ENCODE data around the gene IGFN1. TPM values are rescaled to one million over a fixed set of nuclear protein-coding genes. Genes with fewer than 3 reads are reported as not detected.

The IGFN1 gene
- total RNA-seq, 4 donors from 2014 or later, result not detected

- TF ChIP-seq POLR2A (IDR thresholded peaks at IDR 0.05) (no peak), CTCF (IDR thresholded peaks at IDR 0.05) (no peak), POLR2AphosphoS5 (IDR thresholded peaks at IDR 0.05) (no peak), EP300 (IDR thresholded peaks at IDR 0.05) (no peak)
- ATAC-seq, result no peak
- no peaks in the 10 kb centered on the region for H3K27me3 ChIP-seq
- WGBS, 2 donors (ENCODE audit: low coverage in 1 of 2), result 65 to 88% methylated on average over 1 to 2 of the region's 2 CpGs
- H3K36me3 ChIP-seq, result no peaks in the 10 kb centered on the region
- peak overlapping the region; percentile 29 to 96 (median 92) for H3K27ac ChIP-seq
- peaks cover 0 to 16% (median 6%) of the 10 kb centered on the region in 3 donors for H3K4me1 ChIP-seq
- H3K9me3 ChIP-seq, result no peaks in the 10 kb centered on the region
- peak overlapping the region in 1 of 2 donors; percentile 79 for H3K4me3 ChIP-seq
These were observed 20.6 kb upstream of the IGFN1 start for GRCh38 chr1:201169971-201170532.

- H3K4me3 ChIP-seq, result peak overlapping the region; percentile 60 to 79
- TF ChIP-seq POLR2A (IDR thresholded peaks at IDR 0.05) (peak; percentile 68 to 78), POLR2AphosphoS5 (IDR thresholded peaks at IDR 0.05) (peak; percentile 90), EP300 (IDR thresholded peaks at IDR 0.05) (no peak), CTCF (IDR thresholded peaks at IDR 0.05) (peak in 2 of 4 experiments; percentile 42 to 47)
- peak overlapping the region; percentile 81 to 96 (median 92) for H3K27ac ChIP-seq
- peaks cover 0 to 16% (median 6%) of the 10 kb centered on the region in 3 donors for H3K4me1 ChIP-seq
- H3K9me3 ChIP-seq, result no peaks in the 10 kb centered on the region
- H3K36me3 ChIP-seq, result no peaks in the 10 kb centered on the region
- peak; percentile 99 for ATAC-seq
- no peaks in the 10 kb centered on the region for H3K27me3 ChIP-seq
- WGBS, 2 donors (ENCODE audit: low coverage in 1 of 2), result 2 to 23% methylated on average over 7 to 9 of the region's 26 CpGs
These were observed 20.0 kb upstream of the IGFN1 start for GRCh38 chr1:201170533-201171062.

- 23 to 68% methylated on average over 4 to 15 of the region's 48 CpGs for WGBS, 2 donors (ENCODE audit: low coverage in 1 of 2)
- ATAC-seq, result peak; percentile 63
- TF ChIP-seq POLR2AphosphoS5 (IDR thresholded peaks at IDR 0.05) (peak; percentile 41), POLR2A (IDR thresholded peaks at IDR 0.05) (no peak), EP300 (IDR thresholded peaks at IDR 0.05) (no peak), CTCF (IDR thresholded peaks at IDR 0.05) (peak in 1 of 4 experiments; percentile 29)
- Histone ChIP-seq H3K9me3 (no peaks in the 10 kb centered on the region), H3K4me1 (peaks cover 0 to 16% (median 6%) of the 10 kb centered on the region in 3 donors), H3K27me3 (no peaks in the 10 kb centered on the region), H3K36me3 (no peaks in the 10 kb centered on the region), H3K27ac (peak overlapping the region; percentile 81 to 96 (median 92)), H3K4me3 (peak overlapping the region; percentile 60 to 79)
These were observed 19.3 kb upstream of the IGFN1 start for GRCh38 chr1:201171063-201172036.

- TF ChIP-seq CTCF (IDR thresholded peaks at IDR 0.05) (no peak), EP300 (IDR thresholded peaks at IDR 0.05) (no peak), POLR2AphosphoS5 (IDR thresholded peaks at IDR 0.05) (no peak), POLR2A (IDR thresholded peaks at IDR 0.05) (no peak)
- no peaks in the 10 kb centered on the region for H3K36me3 ChIP-seq
- WGBS, 2 donors (ENCODE audit: low coverage in 1 of 2), result 85 to 90% methylated on average over 4 of the region's 4 CpGs
- H3K4me3 ChIP-seq, result no peak overlapping the region
- H3K27ac ChIP-seq, result no peak overlapping the region
- no peaks in the 10 kb centered on the region for H3K27me3 ChIP-seq
- ATAC-seq, result no peak
- H3K4me1 ChIP-seq, result peaks cover 0 to 16% (median 6%) of the 10 kb centered on the region in 3 donors
- no peaks in the 10 kb centered on the region for H3K9me3 ChIP-seq
These were observed 18.3 kb upstream of the IGFN1 start for GRCh38 chr1:201172326-201172725.
